NCI-H524 (cell line): ENCODE results near the gene TMEM135.
"Not testable (repeated sequence)": the region's sequence is repeated elsewhere in the genome, so short reads cannot be mapped to it uniquely, and the experiment has no call there.

Experiments
- DNase-seq, 2 experiments: peaks; one replicate each; lab custom pipeline; 2025; lab: John Stamatoyannopoulos, UW

Gene TMEM135

GRCh38 chr11:87258171-87258833 lies 220.6 kb downstream of the TMEM135 start:
- no peak for DNase-seq

DNA sequence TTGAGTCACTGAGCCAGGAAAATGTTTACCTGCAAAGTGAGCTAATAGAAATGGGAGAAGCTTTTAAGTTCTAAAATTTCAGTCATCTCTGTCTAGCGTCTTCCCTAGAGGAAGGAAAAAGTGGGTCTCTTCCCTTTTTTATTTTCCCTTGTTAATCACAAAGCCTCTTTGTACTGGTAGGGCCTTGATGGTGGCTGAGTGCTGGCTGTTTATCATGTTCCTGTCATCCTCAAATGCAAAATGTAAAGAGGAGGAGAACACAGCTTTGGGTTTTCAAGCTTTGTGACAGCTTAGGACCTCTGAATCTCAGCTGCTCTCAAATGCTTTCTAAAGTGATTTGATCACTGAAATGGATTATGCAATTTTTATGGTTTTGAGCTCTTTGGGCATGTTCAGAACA lies 222.0 kb downstream of the TMEM135 start:
- DNase-seq: no peak

DNA sequence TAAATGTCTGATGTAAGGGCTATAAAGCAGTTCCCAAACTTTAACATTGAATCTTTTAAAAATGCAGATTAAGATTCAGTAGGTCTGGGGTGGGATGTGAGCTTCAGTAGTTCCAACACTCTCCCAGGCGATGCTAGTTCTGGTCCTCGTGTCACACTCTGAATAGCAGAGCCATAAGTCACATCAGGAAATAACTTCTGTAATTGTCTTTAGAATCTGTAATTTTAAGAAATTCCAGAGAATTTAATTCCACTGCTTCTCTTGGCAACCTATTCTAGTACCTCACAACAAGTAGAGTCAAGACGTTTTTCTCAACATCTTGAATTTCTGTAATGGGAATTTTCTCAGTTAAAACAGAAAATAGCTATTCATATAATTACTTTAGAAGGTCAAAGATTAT lies 223.1 kb downstream of the TMEM135 start:
- DNase-seq: no peak

- no peak for DNase-seq
Observed at GRCh38 chr11:87263264-87263838, 225.6 kb downstream of the TMEM135 start.

- no peak for DNase-seq
Observed at GRCh38 chr11:87263979-87264378, 226.2 kb downstream of the TMEM135 start.

DNA sequence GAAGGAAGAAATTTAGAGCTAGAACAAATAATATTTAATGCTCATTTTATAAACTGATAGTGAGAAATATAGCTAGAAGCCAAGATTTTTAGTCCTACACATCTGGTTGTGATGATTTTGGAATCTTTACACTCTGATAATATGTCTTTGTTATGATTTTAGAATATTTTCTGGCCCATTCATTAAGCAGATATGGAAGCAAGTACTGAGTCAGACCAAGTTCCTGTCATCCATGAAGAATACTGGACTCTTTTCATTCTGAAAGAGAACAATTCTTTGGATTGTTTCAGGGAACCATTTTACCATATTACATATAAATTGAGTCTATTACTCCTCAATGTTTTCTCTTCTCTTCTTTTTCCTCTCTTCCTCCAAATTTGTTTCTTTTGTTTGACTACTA lies 227.4 kb downstream of the TMEM135 start:
- DNase-seq: no peak

- DNase-seq: no peak
Observed at GRCh38 chr11:87265979-87266378, 228.2 kb downstream of the TMEM135 start.

GRCh38 chr11:87266751-87267150 lies 229.0 kb downstream of the TMEM135 start:
- no peak for DNase-seq

DNA sequence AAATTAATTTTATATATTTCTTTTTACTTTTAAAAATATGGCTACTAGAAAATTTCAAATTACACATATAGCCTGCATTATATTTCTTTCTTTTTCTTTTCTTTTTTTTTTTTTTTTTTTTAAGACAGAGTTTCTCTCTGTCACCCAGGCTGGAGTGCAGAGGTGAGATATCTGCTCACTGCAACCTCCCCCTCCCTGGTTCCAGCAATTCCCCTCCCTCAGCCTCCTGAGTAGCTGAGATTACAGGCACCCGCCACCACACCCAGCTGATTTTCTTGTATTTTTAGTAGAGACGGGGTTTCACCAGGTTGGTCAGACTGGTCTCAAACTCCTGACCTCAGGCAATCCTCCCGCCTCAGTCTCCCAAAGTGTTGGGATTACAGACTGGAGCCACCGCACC lies 234.2 kb downstream of the TMEM135 start:
- DNase-seq: not testable (repeated sequence)

- DNase-seq: no peak
Observed at GRCh38 chr11:87275176-87275575, 237.4 kb downstream of the TMEM135 start.

- DNase-seq: no peak
Observed at GRCh38 chr11:87280143-87280542, 242.4 kb downstream of the TMEM135 start.

GRCh38 chr11:87281496-87281895 lies 243.8 kb downstream of the TMEM135 start:
- no peak for DNase-seq

DNA sequence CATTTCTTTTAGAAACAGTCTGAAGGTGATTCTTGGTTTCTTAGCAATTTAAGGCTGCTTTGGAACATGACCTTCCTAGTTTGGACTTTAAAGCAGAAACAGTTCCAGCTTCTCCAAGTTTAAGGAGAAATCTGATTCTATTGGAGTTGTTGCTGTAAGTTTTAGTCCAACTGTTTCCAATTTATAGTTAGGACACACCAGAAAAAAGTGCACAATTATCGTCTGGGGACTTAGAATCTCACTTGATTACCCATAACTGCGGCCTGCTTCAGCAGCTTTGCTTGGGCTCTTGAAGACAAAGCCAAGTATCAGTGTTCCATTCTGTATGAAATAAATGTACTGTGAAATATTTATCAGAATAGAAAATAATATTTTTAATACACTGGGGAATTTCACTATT lies 246.6 kb downstream of the TMEM135 start:
- no peak for DNase-seq

- not testable (repeated sequence) for DNase-seq
Observed at GRCh38 chr11:87285674-87286073, 247.9 kb downstream of the TMEM135 start.

DNA sequence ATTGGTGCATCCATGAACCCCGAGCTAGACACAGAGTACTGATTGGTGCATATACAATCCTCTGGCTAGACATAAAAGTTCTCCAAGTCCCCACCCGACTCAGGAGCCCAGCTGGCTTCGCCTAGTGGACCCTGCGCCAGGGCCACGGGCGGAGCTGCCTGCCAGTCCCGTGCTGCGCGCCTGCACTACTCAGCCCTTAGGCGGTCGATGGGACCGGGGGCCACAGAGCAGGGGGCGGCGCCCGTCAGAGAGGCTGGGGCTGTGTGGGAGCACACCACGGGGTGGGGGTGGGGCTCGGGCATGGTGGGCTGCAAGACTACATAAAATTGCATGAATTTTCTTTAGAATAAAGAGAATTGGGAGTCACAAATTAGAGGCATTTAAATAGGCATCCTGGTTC lies 248.6 kb downstream of the TMEM135 start:
- no peak for DNase-seq

- peak in 1 of 2 experiments; percentile 48 for DNase-seq
Observed at GRCh38 chr11:87290304-87290922, 252.7 kb downstream of the TMEM135 start.

- no peak for DNase-seq
Observed at GRCh38 chr11:87292598-87292997, 254.9 kb downstream of the TMEM135 start.

DNA sequence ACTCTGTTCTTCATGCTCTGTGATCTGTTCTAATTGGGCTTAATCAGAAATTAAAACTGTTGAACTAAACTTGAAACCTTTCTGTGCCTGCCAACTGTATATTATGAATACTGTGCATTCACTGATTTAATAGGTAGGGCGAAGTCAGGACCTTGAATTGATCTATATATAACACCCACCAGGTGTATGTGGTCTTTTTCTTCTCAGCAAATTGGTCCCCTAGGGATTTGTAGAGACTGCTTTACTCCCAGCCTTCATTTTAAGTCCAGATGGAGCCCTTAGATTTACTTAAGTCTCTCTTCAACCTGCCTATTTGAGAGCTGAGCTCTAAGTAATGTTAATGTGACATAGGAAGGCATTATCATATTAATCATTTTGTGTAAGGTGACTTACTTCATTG lies 257.5 kb downstream of the TMEM135 start:
- DNase-seq: peak; percentile 67 to 94

GRCh38 chr11:87296627-87297026 lies 258.9 kb downstream of the TMEM135 start:
- DNase-seq: no peak

DNA sequence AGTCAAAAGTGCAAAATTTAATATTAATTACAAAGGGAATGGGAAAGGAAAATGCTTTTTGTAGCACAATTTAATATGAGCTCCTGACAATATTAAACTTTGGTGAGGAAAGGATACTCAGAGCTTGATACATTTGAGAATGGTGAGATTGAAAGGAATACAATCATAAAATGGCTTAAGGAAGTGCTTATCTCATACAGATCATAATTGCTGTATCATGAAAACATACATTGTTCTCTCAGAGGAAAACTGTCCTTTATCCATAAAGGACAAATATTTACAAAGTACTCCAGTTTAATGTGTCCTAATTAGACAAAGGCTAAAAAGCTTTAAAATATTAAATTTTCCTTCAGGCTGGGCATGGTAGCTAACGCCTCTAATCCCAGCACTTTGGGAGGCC lies 260.4 kb downstream of the TMEM135 start:
- DNase-seq: no peak

GRCh38 chr11:87299041-87299481 lies 261.3 kb downstream of the TMEM135 start:
- DNase-seq: no peak

- peak in 1 of 2 experiments; percentile 52 for DNase-seq
Observed at GRCh38 chr11:87300640-87301380, 263.1 kb downstream of the TMEM135 start.
